HUES64 (cell line): ENCODE results near the gene TRPC4.

Source experiments
- H3K27ac ChIP-seq: 2 replicates; pipeline ENCODE4 v1.7.0; 2013; ENCODE audit warnings: low read depth, low read length, inconsistent platforms
- H3K27me3 ChIP-seq: 2 replicates; pipeline ENCODE4 v1.6.1; 2013; ENCODE audit warnings: mild to moderate bottlenecking, low read length; ENCODE audit not compliant: insufficient read depth
- H3K36me3 ChIP-seq: 2 replicates; pipeline ENCODE4 v1.6.1; 2013; ENCODE audit warnings: mild to moderate bottlenecking, low read length; ENCODE audit not compliant: insufficient read depth
- H3K4me1 ChIP-seq: 2 replicates; pipeline ENCODE4 v1.6.1; 2013; ENCODE audit warnings: mild to moderate bottlenecking, low read length, moderate library complexity; ENCODE audit not compliant: insufficient read depth
- H3K4me3 ChIP-seq: 2 replicates; pipeline ENCODE4 v1.5.1; 2013; ENCODE audit warnings: mild to moderate bottlenecking, low read length, moderate library complexity
- H3K9ac ChIP-seq: 2 replicates; pipeline ENCODE4 v1.6.1; 2013; ENCODE audit warnings: mild to moderate bottlenecking, low read depth, low read length
- H3K9me3 ChIP-seq: 2 replicates; pipeline ENCODE4 v1.6.1; 2013; ENCODE audit warnings: low read depth, low read length; ENCODE audit not compliant: insufficient read depth
- WGBS: fragments of 150-250, 120-280 bp; methylation state at CpG from one replicate; pipeline ENCODE4 v1.1.7; 2013; ENCODE audit warnings: missing lambda C conversion rate; 5-methylcytosine and 5-hydroxymethylcytosine counted together

Gene TRPC4

DNA sequence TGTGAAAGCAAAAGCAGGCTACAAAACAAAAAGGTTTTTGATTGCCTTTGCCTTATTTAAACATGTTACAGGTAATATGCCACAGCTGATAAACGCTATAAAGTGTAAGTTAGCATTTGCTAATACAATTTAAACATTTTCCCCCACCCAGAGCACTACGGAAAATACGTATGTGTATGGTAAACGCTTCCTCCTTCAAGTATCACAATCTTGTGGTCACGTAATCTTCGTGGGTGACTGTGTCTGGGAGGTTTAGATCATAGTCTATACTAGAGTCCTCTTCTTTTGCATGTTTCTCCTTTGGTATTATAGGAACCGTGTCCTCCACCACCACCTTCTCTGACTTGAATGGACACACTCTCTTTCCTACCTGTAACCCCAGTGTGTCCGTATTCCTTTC is 232.9 kb downstream of the TRPC4 start:
- H3K9ac ChIP-seq, result no peak overlapping the region
- H3K36me3 ChIP-seq, result no peaks in the 10 kb centered on the region
- 97% methylated on average over 6 of the region's 8 CpGs for WGBS
- H3K27me3 ChIP-seq, result no peaks in the 10 kb centered on the region
- no peak overlapping the region for H3K4me3 ChIP-seq
- no peaks in the 10 kb centered on the region for H3K4me1 ChIP-seq
- H3K9me3 ChIP-seq, result no peaks in the 10 kb centered on the region
- no peak overlapping the region for H3K27ac ChIP-seq

- Histone ChIP-seq H3K36me3 (no peaks in the 10 kb centered on the region), H3K4me3 (no peak overlapping the region), H3K27me3 (no peaks in the 10 kb centered on the region), H3K27ac (no peak overlapping the region), H3K9ac (no peak overlapping the region), H3K4me1 (no peaks in the 10 kb centered on the region), H3K9me3 (no peaks in the 10 kb centered on the region)
- 93% methylated on average over 5 of the region's 5 CpGs for whole genome bisulfite sequencing
Measured at GRCh38 chr13:37632294-37632693, 237.3 kb downstream of the TRPC4 start.

DNA sequence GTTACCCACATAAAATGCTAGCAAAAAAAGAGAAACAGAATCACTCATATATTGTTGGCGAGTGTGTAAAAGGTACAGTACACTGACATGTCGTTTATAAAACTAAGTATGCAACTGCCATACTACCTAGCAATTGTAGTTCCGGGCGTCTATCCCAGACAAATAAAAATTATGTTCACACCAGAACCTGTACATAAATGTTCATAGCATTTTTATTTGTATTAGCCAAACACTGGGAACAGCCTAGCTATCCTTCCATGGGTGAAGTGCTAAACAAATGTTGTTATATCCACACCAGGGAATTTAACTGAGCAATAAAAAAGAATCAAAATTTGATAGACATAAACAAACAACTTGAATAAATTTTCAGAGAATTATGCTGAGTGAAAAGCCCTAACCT is 242.1 kb downstream of the TRPC4 start:
- Histone ChIP-seq H3K27me3 (no peaks in the 10 kb centered on the region), H3K27ac (no peak overlapping the region), H3K9me3 (no peaks in the 10 kb centered on the region), H3K36me3 (no peaks in the 10 kb centered on the region), H3K4me1 (no peaks in the 10 kb centered on the region), H3K4me3 (no peak overlapping the region), H3K9ac (no peak overlapping the region)
- WGBS, result 95% methylated on average over 4 of the region's 4 CpGs

DNA sequence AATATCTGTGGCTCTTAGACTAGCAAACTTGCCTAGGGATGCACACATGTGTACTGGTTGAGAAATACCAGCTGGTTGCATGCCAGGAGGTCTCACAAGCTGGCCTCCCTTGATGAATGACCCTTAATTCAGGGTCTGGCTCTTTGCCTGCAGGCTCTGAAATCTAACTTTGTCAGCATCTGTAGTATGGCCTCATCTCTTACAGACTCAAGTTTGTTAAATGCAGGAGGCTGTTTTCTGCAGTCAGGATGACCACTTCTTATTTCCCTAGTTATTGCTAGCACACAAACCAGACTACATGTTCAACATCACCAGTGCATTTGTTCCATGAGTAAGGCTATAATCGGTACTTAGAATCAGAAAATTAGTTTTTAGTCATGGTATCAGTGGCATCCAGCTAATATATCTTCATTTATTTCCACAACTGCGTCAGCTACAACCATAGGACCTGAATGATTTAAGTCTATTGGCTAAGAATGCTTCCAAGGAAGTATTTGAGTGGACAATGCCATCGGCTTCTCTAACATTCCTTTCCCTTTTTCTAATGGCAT is 247.7 kb downstream of the TRPC4 start:
- Histone ChIP-seq H3K36me3 (no peaks in the 10 kb centered on the region), H3K4me3 (no peak overlapping the region), H3K9ac (no peak overlapping the region), H3K9me3 (no peaks in the 10 kb centered on the region), H3K27me3 (no peaks in the 10 kb centered on the region), H3K4me1 (peaks cover 7% of the 10 kb centered on the region; the same call in 1 of the 2 replicates), H3K27ac (no peak overlapping the region)
- WGBS, result 98% methylated on average over 2 of the region's 3 CpGs

DNA sequence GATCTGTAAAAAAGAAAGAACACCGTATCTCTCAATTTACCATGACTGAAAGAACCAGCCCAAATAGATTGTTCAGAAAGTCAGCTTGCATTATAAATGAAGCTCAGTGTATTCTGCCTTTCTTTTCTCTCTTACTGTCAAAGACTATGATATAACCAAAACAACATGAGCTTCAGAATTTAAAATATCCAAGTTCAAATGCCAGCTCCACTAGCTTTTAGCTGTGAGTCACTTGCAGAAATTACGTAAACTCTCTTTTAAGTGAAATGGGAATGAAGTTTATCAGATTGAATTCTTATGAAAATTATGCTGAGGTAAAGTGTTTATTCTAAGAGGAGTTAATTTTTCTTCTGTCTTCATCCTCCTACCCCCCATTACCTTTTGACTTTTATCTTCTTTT is 251.0 kb downstream of the TRPC4 start:
- no peak overlapping the region for H3K4me3 ChIP-seq
- H3K9ac ChIP-seq, result no peak overlapping the region
- no peaks in the 10 kb centered on the region for H3K36me3 ChIP-seq
- WGBS, result 96% methylated on average over 2 of the region's 2 CpGs
- no peaks in the 10 kb centered on the region for H3K9me3 ChIP-seq
- no peak overlapping the region for H3K27ac ChIP-seq
- no peaks in the 10 kb centered on the region for H3K27me3 ChIP-seq
- H3K4me1 ChIP-seq, result peaks cover 7% of the 10 kb centered on the region; the same call in 1 of the 2 replicates

DNA sequence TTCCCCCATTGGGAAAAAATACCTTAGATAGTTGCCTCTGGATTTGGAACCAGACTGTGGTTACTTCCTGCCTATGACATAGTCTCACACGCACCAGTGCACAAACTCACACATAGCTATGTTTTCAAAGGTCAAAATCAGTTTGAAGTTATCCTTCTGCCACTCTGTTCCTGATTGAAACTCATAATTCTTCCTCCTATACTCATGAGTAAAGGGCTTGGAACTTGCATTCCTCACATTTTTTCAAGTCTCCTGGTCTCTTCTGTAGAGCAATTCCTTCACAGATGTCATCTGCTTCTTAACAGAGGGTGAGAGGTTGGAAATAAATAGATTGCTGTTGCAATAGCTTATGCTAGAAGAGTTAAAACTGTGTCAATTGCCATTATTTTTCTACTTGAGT is 252.4 kb downstream of the TRPC4 start:
- Histone ChIP-seq H3K9ac (no peak overlapping the region; the same call in 1 of the 2 replicates), H3K36me3 (no peaks in the 10 kb centered on the region), H3K9me3 (no peaks in the 10 kb centered on the region), H3K27me3 (no peaks in the 10 kb centered on the region), H3K4me1 (peaks cover 7% of the 10 kb centered on the region; the same call in 1 of the 2 replicates), H3K4me3 (no peak overlapping the region), H3K27ac (no peak overlapping the region; the same call in 1 of the 2 replicates)
- WGBS, result 81% methylated on average over 1 of the region's 1 CpG

- Histone ChIP-seq H3K4me3 (no peak overlapping the region), H3K27ac (no peak overlapping the region)
- no CpG with 5 or more reads among the region's 1 CpG for WGBS
Measured at GRCh38 chr13:37616131-37616530, 253.4 kb downstream of the TRPC4 start.

DNA sequence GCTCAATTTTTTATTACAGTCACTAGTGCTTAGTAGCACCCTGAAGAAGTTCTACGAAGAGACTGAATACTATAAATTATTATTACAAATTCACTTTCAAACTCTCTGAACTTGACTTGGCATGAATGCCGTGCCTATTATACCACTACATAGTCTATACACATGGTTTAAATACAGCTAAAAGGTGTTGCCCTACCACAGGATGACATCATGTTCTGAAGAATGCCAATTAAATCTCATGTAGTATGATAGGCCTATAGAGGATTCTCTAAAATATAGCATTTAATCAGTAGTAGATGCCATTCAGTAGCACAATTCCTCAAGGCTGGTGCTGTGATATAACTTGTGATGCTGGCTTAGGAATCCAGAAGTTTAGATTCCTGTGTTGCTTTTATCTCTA is 254.3 kb downstream of the TRPC4 start:
- no peak overlapping the region for H3K4me3 ChIP-seq
- no peaks in the 10 kb centered on the region for H3K36me3 ChIP-seq
- no peaks in the 10 kb centered on the region for H3K27me3 ChIP-seq
- H3K4me1 ChIP-seq, result peaks cover 7% of the 10 kb centered on the region; the same call in 1 of the 2 replicates
- H3K9me3 ChIP-seq, result no peaks in the 10 kb centered on the region
- H3K27ac ChIP-seq, result no peak overlapping the region
- WGBS, result 86% methylated on average over 2 of the region's 2 CpGs
- H3K9ac ChIP-seq, result no peak overlapping the region

More at GRCh38 chr13:37616131-37616530, 253.4 kb downstream of the TRPC4 start:
- H3K9me3 ChIP-seq, result no peaks in the 10 kb centered on the region
- H3K27me3 ChIP-seq, result no peaks in the 10 kb centered on the region
- H3K9ac ChIP-seq, result no peak overlapping the region
- H3K4me1 ChIP-seq, result peaks cover 7% of the 10 kb centered on the region; the same call in 1 of the 2 replicates
- no peaks in the 10 kb centered on the region for H3K36me3 ChIP-seq

- no peak overlapping the region for H3K27ac ChIP-seq
- no peak overlapping the region for H3K4me3 ChIP-seq
- peaks cover 15% of the 10 kb centered on the region; the same call in 1 of the 2 replicates for H3K4me1 ChIP-seq
- H3K9me3 ChIP-seq, result no peaks in the 10 kb centered on the region
- no peaks in the 10 kb centered on the region for H3K36me3 ChIP-seq
- no peaks in the 10 kb centered on the region for H3K27me3 ChIP-seq
- 96% methylated on average over 2 of the region's 2 CpGs for WGBS
- no peak overlapping the region for H3K9ac ChIP-seq
Measured at GRCh38 chr13:37613638-37614037, 255.9 kb downstream of the TRPC4 start.

- 100% methylated on average over 1 of the region's 3 CpGs for WGBS
- Histone ChIP-seq H3K9me3 (no peaks in the 10 kb centered on the region), H3K4me1 (peaks cover 15% of the 10 kb centered on the region; the same call in 1 of the 2 replicates), H3K4me3 (no peak overlapping the region), H3K9ac (no peak overlapping the region), H3K27ac (no peak overlapping the region), H3K36me3 (no peaks in the 10 kb centered on the region), H3K27me3 (no peaks in the 10 kb centered on the region)
Measured at GRCh38 chr13:37613236-37613635, 256.3 kb downstream of the TRPC4 start.

GRCh38 chr13:37608750-37609339 is 260.7 kb downstream of the TRPC4 start:
- Histone ChIP-seq H3K27me3 (no peaks in the 10 kb centered on the region), H3K9me3 (no peaks in the 10 kb centered on the region), H3K36me3 (no peaks in the 10 kb centered on the region), H3K4me1 (0 out of 2 replicates have a peak, but pooled peaks cover 8% of the 10 kb centered on the region), H3K9ac (no peak overlapping the region), H3K4me3 (no peak overlapping the region), H3K27ac (no peak overlapping the region)
- WGBS, result 100% methylated on average over 1 of the region's 1 CpG
